ENCODE data around the gene LIN28A. TPM values are rescaled to one million over a fixed set of nuclear protein-coding genes. Genes with fewer than 3 reads are reported as not detected.

Gene LIN28A
- total RNA-seq, 2 experiments from 2014 or later, result not detected

DNA sequence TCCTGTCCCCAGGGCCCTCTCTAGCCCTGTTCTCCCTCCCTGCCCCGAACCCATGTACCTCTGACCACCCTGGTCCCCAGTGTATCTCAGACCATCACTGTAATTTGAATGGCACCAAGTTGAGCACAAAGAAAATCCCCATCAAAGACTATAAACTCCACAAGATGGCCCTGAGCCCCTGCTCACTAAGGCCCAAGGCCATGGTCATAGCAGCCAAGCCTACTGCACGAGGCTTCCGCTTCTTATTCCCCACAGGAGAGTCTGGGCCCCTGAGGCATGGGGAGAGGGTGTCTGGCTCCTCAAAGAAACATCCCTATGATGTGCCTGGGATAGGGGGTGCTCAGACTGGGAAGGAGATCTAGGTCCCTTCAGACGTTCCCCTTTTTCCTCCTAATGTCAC, 42.6 kb upstream of the LIN28A start:
- POLR2A ChIA-PET, result interaction anchor here (1.2 to 1.7 kb wide), 2 partner anchors 10 to 84 kb away, joined by 3 to 6 read pairs; no protein-coding TSS in a partner anchor

GRCh38 chr1:26368486-26368885, 42.1 kb upstream of the LIN28A start:
- Histone ChIP-seq H3K27me3 (ENCODE audit: control insufficient read depth in 1 of 2, insufficient read depth in 2 of 2, low read length in 2 of 2) (no peaks in the 10 kb centered on the region), H3K4me3 (ENCODE audit: low read length) (no peak overlapping the region), H3K27ac (ENCODE audit: low read depth in 1 of 2, low read length in 2 of 2) (no peak overlapping the region), H3K9me3 (ENCODE audit: control insufficient read depth in 1 of 2, insufficient read depth in 1 of 2, low read length in 2 of 2) (no peaks in the 10 kb centered on the region), H3K4me1 (ENCODE audit: insufficient read depth, low read length) (peaks cover 82% of the 10 kb centered on the region), H3K36me3 (ENCODE audit: insufficient read depth, low read length) (no peaks in the 10 kb centered on the region)
- ATAC-seq (ENCODE audit: poor library complexity) (no peak), DNase-seq (no peak)
- Mint-ChIP-seq H3K4me3 (no peak overlapping the region), H3K27me3 (peaks cover 5% of the 10 kb centered on the region), H3K36me3 (ENCODE audit: low read depth) (no peaks in the 10 kb centered on the region), H3K4me1 (ENCODE audit: low read depth) (peaks cover 56% of the 10 kb centered on the region), H3K9me3 (peaks cover 5% of the 10 kb centered on the region), H3K27ac (no peak overlapping the region)
- TF ChIP-seq, protein P1, sequence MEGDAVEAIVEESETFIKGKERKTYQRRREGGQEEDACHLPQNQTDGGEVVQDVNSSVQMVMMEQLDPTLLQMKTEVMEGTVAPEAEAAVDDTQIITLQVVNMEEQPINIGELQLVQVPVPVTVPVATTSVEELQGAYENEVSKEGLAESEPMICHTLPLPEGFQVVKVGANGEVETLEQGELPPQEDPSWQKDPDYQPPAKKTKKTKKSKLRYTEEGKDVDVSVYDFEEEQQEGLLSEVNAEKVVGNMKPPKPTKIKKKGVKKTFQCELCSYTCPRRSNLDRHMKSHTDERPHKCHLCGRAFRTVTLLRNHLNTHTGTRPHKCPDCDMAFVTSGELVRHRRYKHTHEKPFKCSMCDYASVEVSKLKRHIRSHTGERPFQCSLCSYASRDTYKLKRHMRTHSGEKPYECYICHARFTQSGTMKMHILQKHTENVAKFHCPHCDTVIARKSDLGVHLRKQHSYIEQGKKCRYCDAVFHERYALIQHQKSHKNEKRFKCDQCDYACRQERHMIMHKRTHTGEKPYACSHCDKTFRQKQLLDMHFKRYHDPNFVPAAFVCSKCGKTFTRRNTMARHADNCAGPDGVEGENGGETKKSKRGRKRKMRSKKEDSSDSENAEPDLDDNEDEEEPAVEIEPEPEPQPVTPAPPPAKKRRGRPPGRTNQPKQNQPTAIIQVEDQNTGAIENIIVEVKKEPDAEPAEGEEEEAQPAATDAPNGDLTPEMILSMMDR (IDR thresholded peaks at IDR 0.05), result no peak
- ChIA-PET POLR2A (interaction anchor here (1.2 to 1.7 kb wide), 2 partner anchors 10 to 85 kb away, joined by 3 to 6 read pairs; no protein-coding TSS in a partner anchor), CTCF (interaction anchor here (2.2 kb wide), 1 partner anchor 49 kb away, joined by 6 read pairs; no protein-coding TSS in a partner anchor)
- intact Hi-C loops (cut with DNase I, micrococcal nuclease), result loop anchor here in 1 of 2 experiments (10.0 kb wide), 1 partner anchor 204 kb away; the partner anchor contains the start of genes C1orf232 and ZNF593

More for the DNA sequence above, 42.6 kb upstream of the LIN28A start:
- Mint-ChIP-seq H3K4me3 (no peak overlapping the region), H3K9me3 (peaks cover 5% of the 10 kb centered on the region), H3K27me3 (peaks cover 5% of the 10 kb centered on the region), H3K4me1 (ENCODE audit: low read depth) (peaks cover 56% of the 10 kb centered on the region), H3K36me3 (ENCODE audit: low read depth) (no peaks in the 10 kb centered on the region), H3K27ac (no peak overlapping the region)
- Histone ChIP-seq H3K27me3 (ENCODE audit: control insufficient read depth in 1 of 2, insufficient read depth in 2 of 2, low read length in 2 of 2) (no peaks in the 10 kb centered on the region), H3K4me3 (ENCODE audit: low read length) (no peak overlapping the region), H3K27ac (ENCODE audit: low read depth in 1 of 2, low read length in 2 of 2) (no peak overlapping the region), H3K36me3 (ENCODE audit: insufficient read depth, low read length) (no peaks in the 10 kb centered on the region), H3K4me1 (ENCODE audit: insufficient read depth, low read length) (peaks cover 82% of the 10 kb centered on the region), H3K9me3 (ENCODE audit: control insufficient read depth in 1 of 2, insufficient read depth in 1 of 2, low read length in 2 of 2) (no peaks in the 10 kb centered on the region)
- ATAC-seq (ENCODE audit: poor library complexity) (no peak), DNase-seq (no peak)
- CTCF ChIA-PET, result interaction anchor here (2.2 kb wide), 1 partner anchor 49 kb away, joined by 6 read pairs; no protein-coding TSS in a partner anchor
- TF ChIP-seq, protein P1 (IDR thresholded peaks at IDR 0.05), result no peak
- intact Hi-C loops (cut with DNase I, micrococcal nuclease), result loop anchor here in 1 of 2 experiments (10.0 kb wide), 1 partner anchor 203 kb away; the partner anchor contains the start of genes C1orf232 and ZNF593

GRCh38 chr1:26370591-26371382, 39.8 kb upstream of the LIN28A start:
- no peaks in the 10 kb centered on the region for H3K27me3 Mint-ChIP-seq
- Histone ChIP-seq H3K4me3 (ENCODE audit: low read length) (no peak overlapping the region), H3K27ac (ENCODE audit: low read depth in 1 of 2, low read length in 2 of 2) (peak overlapping the region in 1 of 2 donors; percentile 52), H3K4me1 (ENCODE audit: insufficient read depth, low read length) (peaks cover 86% of the 10 kb centered on the region), H3K27me3 (ENCODE audit: control insufficient read depth in 1 of 2, insufficient read depth in 2 of 2, low read length in 2 of 2) (no peaks in the 10 kb centered on the region), H3K36me3 (ENCODE audit: insufficient read depth, low read length) (no peaks in the 10 kb centered on the region), H3K9me3 (ENCODE audit: control insufficient read depth in 1 of 2, insufficient read depth in 1 of 2, low read length in 2 of 2) (no peaks in the 10 kb centered on the region)
- POLR2A ChIA-PET, result interaction anchor here (0.7 to 1.4 kb wide), 3 partner anchors 7 to 82 kb away, joined by 3 to 6 read pairs (median 4); no protein-coding TSS in a partner anchor
- H3K4me3 Mint-ChIP-seq, result peak overlapping the region; percentile 50
- peaks cover 62% of the 10 kb centered on the region for H3K4me1 Mint-ChIP-seq (ENCODE audit: low read depth)
- intact Hi-C loops (cut with DNase I, micrococcal nuclease), result no loop called here
- peak overlapping the region; percentile 68 for H3K27ac Mint-ChIP-seq
- ATAC-seq (ENCODE audit: poor library complexity) (no peak), DNase-seq (peak in 1 of 14 experiments; percentile 55)
- peaks cover 5% of the 10 kb centered on the region for H3K9me3 Mint-ChIP-seq
- H3K36me3 Mint-ChIP-seq (ENCODE audit: low read depth), result no peaks in the 10 kb centered on the region
- TF ChIP-seq, protein P1 (IDR thresholded peaks at IDR 0.05), result no peak
- CTCF ChIA-PET, result interaction anchor here (1.6 kb wide), 1 partner anchor 46 kb away, joined by 4 read pairs; no protein-coding TSS in a partner anchor
